ENCODE data around the gene ARHGAP15. TPM values are rescaled to one million over a fixed set of nuclear protein-coding genes. Genes with fewer than 3 reads are reported as not detected.

Gene ARHGAP15
- polyA plus RNA-seq, 1 experiment, result not detected

DNA sequence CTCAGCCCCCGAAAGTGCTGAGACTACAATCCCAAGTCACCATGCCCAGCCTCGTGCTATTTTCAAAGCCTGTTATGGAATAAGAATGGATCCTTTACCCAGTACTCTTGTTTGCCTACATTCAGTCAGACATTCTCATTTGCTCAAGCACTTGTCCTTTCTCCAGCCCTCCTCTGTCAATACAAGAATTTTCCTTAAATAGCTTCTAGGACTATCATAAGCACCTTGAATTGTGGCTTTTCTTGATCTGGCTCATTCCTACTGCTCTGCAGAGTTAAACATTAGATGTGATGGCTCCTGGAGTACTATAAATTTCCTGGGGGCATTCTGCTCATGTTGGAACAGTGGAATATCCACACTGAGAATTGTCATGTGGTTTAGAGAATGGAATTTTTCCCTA lies 506.1 kb downstream of the ARHGAP15 start:
- H3K4me3 ChIP-seq (ENCODE audit: low read depth, low read length), result no peak overlapping the region
- DNase-seq (ENCODE audit: low read depth), result no peak
- H3K27me3 ChIP-seq (ENCODE audit: control insufficient read depth, insufficient read depth, low read length), result no peaks in the 10 kb centered on the region
- TF ChIP-seq, protein P1, sequence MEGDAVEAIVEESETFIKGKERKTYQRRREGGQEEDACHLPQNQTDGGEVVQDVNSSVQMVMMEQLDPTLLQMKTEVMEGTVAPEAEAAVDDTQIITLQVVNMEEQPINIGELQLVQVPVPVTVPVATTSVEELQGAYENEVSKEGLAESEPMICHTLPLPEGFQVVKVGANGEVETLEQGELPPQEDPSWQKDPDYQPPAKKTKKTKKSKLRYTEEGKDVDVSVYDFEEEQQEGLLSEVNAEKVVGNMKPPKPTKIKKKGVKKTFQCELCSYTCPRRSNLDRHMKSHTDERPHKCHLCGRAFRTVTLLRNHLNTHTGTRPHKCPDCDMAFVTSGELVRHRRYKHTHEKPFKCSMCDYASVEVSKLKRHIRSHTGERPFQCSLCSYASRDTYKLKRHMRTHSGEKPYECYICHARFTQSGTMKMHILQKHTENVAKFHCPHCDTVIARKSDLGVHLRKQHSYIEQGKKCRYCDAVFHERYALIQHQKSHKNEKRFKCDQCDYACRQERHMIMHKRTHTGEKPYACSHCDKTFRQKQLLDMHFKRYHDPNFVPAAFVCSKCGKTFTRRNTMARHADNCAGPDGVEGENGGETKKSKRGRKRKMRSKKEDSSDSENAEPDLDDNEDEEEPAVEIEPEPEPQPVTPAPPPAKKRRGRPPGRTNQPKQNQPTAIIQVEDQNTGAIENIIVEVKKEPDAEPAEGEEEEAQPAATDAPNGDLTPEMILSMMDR (IDR thresholded peaks at IDR 0.05; ENCODE audit: insufficient read depth, low read depth, low read length), result no peak
- ChIA-PET CTCF (interaction anchor here (0.6 to 1.5 kb wide), 2 partner anchors 10 to 30 kb away, joined by 3 to 5 read pairs; no protein-coding TSS in a partner anchor), POLR2A (no interaction called here)
- H3K36me3 ChIP-seq (ENCODE audit: control insufficient read depth, insufficient read depth, low read length), result no peaks in the 10 kb centered on the region

DNA sequence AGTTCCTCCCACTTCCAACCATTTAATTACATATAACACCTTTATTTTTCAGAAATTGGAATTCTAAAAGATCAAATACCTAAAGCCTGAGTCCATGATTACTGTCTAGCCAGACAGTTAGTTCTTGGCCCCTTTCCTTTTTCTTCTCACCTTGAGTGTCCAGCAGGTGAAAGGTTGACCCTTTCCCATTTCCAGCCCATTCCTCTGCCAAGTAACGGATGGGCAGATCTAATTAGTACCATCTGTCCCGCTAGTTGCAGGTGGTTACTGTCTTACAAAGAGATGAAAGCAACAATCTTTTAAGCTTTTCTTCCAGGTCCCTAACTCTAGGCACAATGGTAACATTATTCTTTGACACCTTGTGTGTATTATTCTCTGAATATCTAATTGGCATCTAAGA lies 506.7 kb downstream of the ARHGAP15 start:
- H3K36me3 ChIP-seq (ENCODE audit: control insufficient read depth, insufficient read depth, low read length), result no peaks in the 10 kb centered on the region
- DNase-seq (ENCODE audit: low read depth), result no peak
- TF ChIP-seq, protein P1 (IDR thresholded peaks at IDR 0.05; ENCODE audit: insufficient read depth, low read depth, low read length), result no peak
- H3K27me3 ChIP-seq (ENCODE audit: control insufficient read depth, insufficient read depth, low read length), result no peaks in the 10 kb centered on the region
- no peak overlapping the region for H3K4me3 ChIP-seq (ENCODE audit: low read depth, low read length)
- CTCF ChIA-PET, result no interaction called here
- POLR2A ChIA-PET, result no interaction called here

DNA sequence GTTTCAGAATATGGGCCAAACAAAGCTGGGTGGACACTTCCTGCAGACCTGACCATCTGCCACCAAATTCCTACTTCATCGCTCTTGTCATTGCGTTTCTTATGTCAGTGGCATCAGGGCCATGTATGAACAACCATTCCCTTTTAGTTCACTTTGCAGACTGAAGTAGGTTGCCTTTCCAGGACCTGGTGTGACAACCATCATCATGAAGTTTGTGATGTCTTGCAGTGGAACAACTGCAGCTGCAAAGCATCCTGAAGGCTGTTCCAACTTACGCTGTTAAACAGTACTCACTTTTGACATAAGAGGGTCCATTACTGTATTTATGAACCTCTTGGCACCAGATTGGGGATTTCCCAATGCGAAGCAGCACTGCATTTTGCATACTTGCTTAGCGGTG lies 511.6 kb downstream of the ARHGAP15 start:
- TF ChIP-seq, protein P1 (IDR thresholded peaks at IDR 0.05; ENCODE audit: insufficient read depth, low read depth, low read length), result no peak
- Histone ChIP-seq H3K36me3 (ENCODE audit: control insufficient read depth, insufficient read depth, low read length) (no peaks in the 10 kb centered on the region), H3K27me3 (ENCODE audit: control insufficient read depth, insufficient read depth, low read length) (no peaks in the 10 kb centered on the region), H3K4me3 (ENCODE audit: low read depth, low read length) (no peak overlapping the region)
- no peak for DNase-seq (ENCODE audit: low read depth)
- ChIA-PET CTCF (no interaction called here), POLR2A (interaction anchor here (0.8 kb wide), 1 partner anchor 34 kb away, joined by 3 read pairs; no protein-coding TSS in a partner anchor)

DNA sequence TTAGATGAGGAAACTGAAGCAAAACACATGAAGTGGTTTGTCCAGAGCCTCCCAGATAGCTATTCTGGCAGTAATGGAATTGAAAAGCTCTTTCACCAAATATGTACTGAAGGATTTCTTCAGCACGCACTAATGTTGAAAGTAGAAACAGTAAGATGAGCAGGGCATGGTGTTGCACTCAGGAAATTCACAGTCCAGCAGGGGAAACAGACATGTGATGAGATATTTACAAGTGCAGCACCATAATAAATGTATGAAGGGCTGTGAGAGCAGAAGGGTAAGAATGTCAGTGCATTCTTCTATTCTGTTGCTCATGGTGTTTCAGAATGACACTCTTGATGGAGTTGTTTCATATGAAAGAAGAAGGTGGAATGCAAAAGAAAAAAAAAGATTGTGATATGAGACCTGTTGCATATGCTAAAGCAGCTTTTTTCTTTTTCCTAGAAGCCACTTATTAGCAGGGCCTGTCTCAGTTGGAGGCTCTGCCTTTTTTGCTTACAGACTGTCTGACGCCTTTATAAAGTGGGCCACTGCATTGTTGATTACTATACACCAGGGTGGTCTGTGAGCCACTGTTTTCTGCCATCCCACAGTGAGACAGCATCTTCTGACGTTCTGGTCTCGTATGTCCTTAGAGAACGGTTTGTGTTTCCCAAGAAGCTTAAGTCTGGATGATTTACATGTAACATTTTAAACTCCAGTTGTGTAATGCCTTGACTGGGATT lies 516.9 kb downstream of the ARHGAP15 start:
- 0 out of 2 replicates have a peak, but pooled peaks cover 2% of the 10 kb centered on the region for H3K27me3 ChIP-seq (ENCODE audit: control insufficient read depth, insufficient read depth, low read length)
- TF ChIP-seq, protein P1 (IDR thresholded peaks at IDR 0.05; ENCODE audit: insufficient read depth, low read depth, low read length), result no peak
- ChIA-PET POLR2A (no interaction called here), CTCF (interaction anchor here (0.7 to 1.4 kb wide), 2 partner anchors 11 to 136 kb away, joined by 3 to 5 read pairs; no protein-coding TSS in a partner anchor)
- no peak for DNase-seq (ENCODE audit: low read depth)
- no peak overlapping the region for H3K4me3 ChIP-seq (ENCODE audit: low read depth, low read length)
- H3K36me3 ChIP-seq (ENCODE audit: control insufficient read depth, insufficient read depth, low read length), result no peaks in the 10 kb centered on the region

GRCh38 chr2:143649226-143649740 lies 520.1 kb downstream of the ARHGAP15 start:
- Histone ChIP-seq H3K27me3 (ENCODE audit: control insufficient read depth, insufficient read depth, low read length) (0 out of 2 replicates have a peak, but pooled peaks cover 2% of the 10 kb centered on the region), H3K36me3 (ENCODE audit: control insufficient read depth, insufficient read depth, low read length) (no peaks in the 10 kb centered on the region), H3K4me3 (ENCODE audit: low read depth, low read length) (no peak overlapping the region)
- ChIA-PET POLR2A (no interaction called here), CTCF (no interaction called here)
- DNase-seq (ENCODE audit: low read depth), result no peak
- TF ChIP-seq, protein P1 (IDR thresholded peaks at IDR 0.05; ENCODE audit: insufficient read depth, low read depth, low read length), result no peak
